Tibial nerve (tissue), 4 donors: ENCODE results near the gene NDUFA11. TPM values are rescaled to one million over a fixed set of nuclear protein-coding genes. Genes with fewer than 3 reads are reported as not detected.

ENCODE experiments used
- DNase-seq, 2 donors: peaks; one replicate each; pipeline ENCODE4 v3.0.0-alpha.2; 2019; ENCODE audit warnings: low spot score in 2 of 2
- H3K27ac ChIP-seq, 4 donors: fragments of 200-600 bp; sonication (generic) in 3 of 4; one replicate each; pipeline ENCODE4 v1.5.1; 2017 to 2019; ENCODE audit warnings: mild to moderate bottlenecking in 1 of 4
- H3K27me3 ChIP-seq, 2 donors: fragments of 200-600 bp; sonication (generic) in 1 of 2; one replicate each; pipeline versions ENCODE4 v1.5.1 to v1.6.0; 2017 to 2019
- H3K36me3 ChIP-seq, 3 donors: fragments of 200-600 bp; sonication (generic); one replicate each; pipeline ENCODE4 v1.5.1; 2018 to 2019
- H3K4me1 ChIP-seq, 4 donors: fragments of 200-600 bp; sonication (generic) in 3 of 4; one replicate each; pipeline ENCODE4 v1.5.1; 2017 to 2019
- H3K4me3 ChIP-seq, 4 donors: fragments of 200-600 bp; sonication (generic) in 3 of 4; one replicate each; pipeline ENCODE4 v1.5.1; 2017 to 2019; ENCODE audit warnings: mild to moderate bottlenecking in 1 of 4, moderate library complexity in 1 of 4
- H3K9me3 ChIP-seq, 4 donors: fragments of 200-600 bp; sonication (generic) in 3 of 4; one replicate each; pipeline ENCODE4 v1.5.1; 2017 to 2019
- EP300 ChIP-seq, 2 donors: sonication (generic); formaldehyde crosslinking; IDR thresholded peaks; one replicate each; pipeline ENCODE4 v1.6.1; 2017; ENCODE audit warnings: antibody characterized with exemption in 2 of 2, mild to moderate bottlenecking in 1 of 2
- POLR2A ChIP-seq, 2 donors: fragments of 450-650 bp; IDR thresholded peaks; one replicate each; pipeline ENCODE4 v1.6.1; 2017; ENCODE audit warnings: antibody characterized with exemption in 2 of 2, mild to moderate bottlenecking in 2 of 2, moderate library complexity in 2 of 2
- WGBS, 2 donors: methylation state at CpG; one replicate each; pipeline ENCODE4 v1.1.5; 2018; 5-methylcytosine and 5-hydroxymethylcytosine counted together
- total RNA-seq, 4 donors: library from RNA; depleted of rRNA; stranded (reverse); fragments of >200 nt; gene quantifications; one replicate each; pipeline ENCODE4 v1.1.0, GENCODE V29; 2016
- TF ChIP-seq, protein P1 (sequence below), 5 experiments: fragments of 200-600 bp in 3 of 5; fragments of 450-650 bp in 2 of 5; sonication (generic) in 3 of 5; IDR thresholded peaks; one replicate each; pipeline ENCODE4 v1.5.1; 2016 to 2019; ENCODE audit warnings: antibody characterized with exemption in 5 of 5, mild to moderate bottlenecking in 3 of 5, moderate library complexity in 2 of 5

Gene NDUFA11
- total RNA-seq, 4 donors from 2014 or later: 184 to 350 (median 216) TPM

DNA sequence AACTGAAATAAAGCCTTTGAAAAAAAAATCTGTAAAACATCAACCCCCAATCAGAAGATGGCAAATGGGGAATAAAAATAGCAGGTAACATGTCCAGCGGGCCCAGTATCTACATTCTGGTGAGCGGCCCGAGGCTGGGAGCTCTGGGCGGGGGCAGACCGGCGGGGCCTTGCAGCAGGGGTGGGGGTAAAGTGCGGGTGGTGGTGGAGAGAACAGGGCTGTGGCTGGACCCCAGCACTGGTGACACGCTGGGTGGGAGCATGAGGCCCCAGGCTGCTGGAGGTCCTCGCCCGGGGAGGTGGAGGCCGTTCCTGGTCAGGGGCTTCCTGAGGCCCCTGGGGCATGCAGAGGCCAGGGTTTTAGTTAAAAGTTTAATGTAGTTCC lies 12.2 kb upstream of the NDUFA11 start:
- Histone ChIP-seq H3K27me3 (no peaks in the 10 kb centered on the region), H3K4me3 (no peak overlapping the region), H3K27ac (peak overlapping the region in 2 of 4 donors; percentile 88 to 95), H3K9me3 (no peaks in the 10 kb centered on the region), H3K4me1 (peaks cover 0 to 43% (median 24%) of the 10 kb centered on the region in 4 donors), H3K36me3 (peaks cover 0 to 65% (median 17%) of the 10 kb centered on the region in 3 donors)
- WGBS, 2 donors: 81 to 85% methylated on average over 11 of the region's 11 CpGs
- DNase-seq: no peak
- TF ChIP-seq, protein P1, sequence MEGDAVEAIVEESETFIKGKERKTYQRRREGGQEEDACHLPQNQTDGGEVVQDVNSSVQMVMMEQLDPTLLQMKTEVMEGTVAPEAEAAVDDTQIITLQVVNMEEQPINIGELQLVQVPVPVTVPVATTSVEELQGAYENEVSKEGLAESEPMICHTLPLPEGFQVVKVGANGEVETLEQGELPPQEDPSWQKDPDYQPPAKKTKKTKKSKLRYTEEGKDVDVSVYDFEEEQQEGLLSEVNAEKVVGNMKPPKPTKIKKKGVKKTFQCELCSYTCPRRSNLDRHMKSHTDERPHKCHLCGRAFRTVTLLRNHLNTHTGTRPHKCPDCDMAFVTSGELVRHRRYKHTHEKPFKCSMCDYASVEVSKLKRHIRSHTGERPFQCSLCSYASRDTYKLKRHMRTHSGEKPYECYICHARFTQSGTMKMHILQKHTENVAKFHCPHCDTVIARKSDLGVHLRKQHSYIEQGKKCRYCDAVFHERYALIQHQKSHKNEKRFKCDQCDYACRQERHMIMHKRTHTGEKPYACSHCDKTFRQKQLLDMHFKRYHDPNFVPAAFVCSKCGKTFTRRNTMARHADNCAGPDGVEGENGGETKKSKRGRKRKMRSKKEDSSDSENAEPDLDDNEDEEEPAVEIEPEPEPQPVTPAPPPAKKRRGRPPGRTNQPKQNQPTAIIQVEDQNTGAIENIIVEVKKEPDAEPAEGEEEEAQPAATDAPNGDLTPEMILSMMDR (IDR thresholded peaks at IDR 0.05): no peak
- no peak for TF ChIP-seq EP300 (IDR thresholded peaks at IDR 0.05)
- no peak for TF ChIP-seq POLR2A (IDR thresholded peaks at IDR 0.05)

DNA sequence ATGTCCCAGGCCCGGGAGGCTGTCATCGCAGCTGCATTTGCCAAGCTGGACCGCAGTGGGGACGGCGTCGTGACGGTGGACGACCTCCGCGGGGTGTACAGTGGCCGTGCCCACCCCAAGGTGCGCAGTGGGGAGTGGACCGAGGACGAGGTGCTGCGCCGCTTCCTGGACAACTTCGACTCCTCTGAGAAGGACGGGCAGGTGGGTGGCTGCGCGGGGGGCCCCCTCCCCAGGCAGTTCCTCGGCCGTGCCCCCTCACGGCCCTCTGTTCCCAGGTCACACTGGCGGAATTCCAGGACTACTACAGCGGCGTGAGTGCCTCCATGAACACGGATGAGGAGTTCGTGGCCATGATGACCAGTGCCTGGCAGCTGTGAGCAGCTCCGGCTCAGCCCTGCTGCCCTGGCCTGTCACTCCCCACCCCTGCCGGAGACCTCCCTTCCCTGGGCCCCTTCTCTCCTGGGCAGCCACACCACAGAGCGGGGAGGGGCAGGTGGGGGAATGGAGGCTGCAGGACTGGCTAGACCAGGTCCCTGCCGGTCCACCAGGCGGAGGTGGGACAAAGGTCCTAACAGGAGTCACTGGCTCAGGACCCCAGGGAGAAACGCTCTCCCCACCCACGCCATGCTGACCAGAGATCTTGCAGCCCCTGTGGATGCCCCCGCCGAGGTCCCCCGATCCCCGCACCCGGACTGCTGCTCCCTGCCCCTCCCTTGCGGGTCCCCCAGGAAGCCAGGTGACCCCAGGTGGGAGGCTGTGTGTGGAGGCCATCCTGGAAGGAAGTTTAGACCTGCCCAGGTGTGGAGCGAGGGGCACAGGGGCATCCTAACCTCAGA lies 11.6 kb upstream of the NDUFA11 start:
- H3K4me1 ChIP-seq: peaks cover 0 to 49% (median 26%) of the 10 kb centered on the region in 4 donors
- H3K36me3 ChIP-seq: peaks cover 0 to 66% (median 17%) of the 10 kb centered on the region in 3 donors
- H3K27ac ChIP-seq: peak overlapping the region; percentile 46 to 95 (median 77)
- no peak for DNase-seq
- no peaks in the 10 kb centered on the region for H3K9me3 ChIP-seq
- WGBS, 2 donors: 85 to 91% methylated on average over 21 to 42 of the region's 42 CpGs
- TF ChIP-seq POLR2A (IDR thresholded peaks at IDR 0.05) (no peak), EP300 (IDR thresholded peaks at IDR 0.05) (no peak)
- TF ChIP-seq, protein P1 (IDR thresholded peaks at IDR 0.05): no peak
- H3K4me3 ChIP-seq: peak overlapping the region in 2 of 4 donors; percentile 5 to 30
- no peaks in the 10 kb centered on the region for H3K27me3 ChIP-seq

- Histone ChIP-seq H3K4me3 (peak overlapping the region in 2 of 4 donors; percentile 0 to 34), H3K4me1 (peaks cover 0 to 51% (median 28%) of the 10 kb centered on the region in 4 donors), H3K27me3 (no peaks in the 10 kb centered on the region), H3K27ac (peak overlapping the region; percentile 46 to 95 (median 77)), H3K36me3 (peaks cover 0 to 66% (median 17%) of the 10 kb centered on the region in 3 donors), H3K9me3 (no peaks in the 10 kb centered on the region)
- TF ChIP-seq EP300 (IDR thresholded peaks at IDR 0.05): no peak
- TF ChIP-seq POLR2A (IDR thresholded peaks at IDR 0.05): no peak
- TF ChIP-seq, protein P1 (IDR thresholded peaks at IDR 0.05): no peak
- 77 to 83% methylated on average over 14 to 22 of the region's 22 CpGs for WGBS, 2 donors
- no peak for DNase-seq
Measured at GRCh38 chr19:5914358-5914774, 10.8 kb upstream of the NDUFA11 start.

DNA sequence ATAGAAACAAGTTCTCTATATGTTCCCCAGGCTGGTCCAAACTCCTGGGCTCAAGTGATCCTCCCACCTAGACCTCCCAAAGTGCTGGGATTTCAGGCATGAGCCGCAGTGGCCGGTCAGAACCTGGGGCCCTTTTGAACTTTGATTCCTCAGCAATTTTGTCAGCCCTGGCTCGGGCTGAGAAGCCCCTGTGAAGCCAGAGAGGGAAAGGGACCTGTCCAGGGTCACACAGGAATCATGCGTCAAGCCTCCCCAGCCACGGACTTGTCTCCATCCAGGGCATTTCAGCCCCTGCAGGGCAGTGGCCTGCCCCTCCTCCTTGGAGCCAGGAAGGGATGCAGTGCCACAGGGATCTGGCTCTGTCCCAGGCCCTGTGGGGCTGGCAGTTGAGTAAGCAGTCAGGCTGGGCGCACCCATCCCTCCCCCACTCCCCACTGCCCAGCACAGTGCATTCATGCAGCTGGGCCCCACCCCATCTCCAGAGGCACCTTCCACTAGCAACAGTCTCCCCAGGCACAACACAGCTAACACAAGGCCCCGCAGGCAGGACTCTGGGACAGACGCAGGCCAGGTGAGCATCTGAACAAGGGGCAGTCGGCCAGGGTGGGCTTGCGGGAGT lies 10.3 kb upstream of the NDUFA11 start, which contains the start of gene CAPS:
CAPS (plus strand) TSS at position 516 of the 619 bp plus-strand sequence. CDS start 153 bp downstream, outside the sequence.
- peaks cover 0 to 56% (median 31%) of the 10 kb centered on the region in 4 donors for H3K4me1 ChIP-seq
- no peaks in the 10 kb centered on the region for H3K9me3 ChIP-seq
- H3K4me3 ChIP-seq: peak within 1 kb of the TSS in 2 of 4 donors; percentile 5 to 34
- TF ChIP-seq, protein P1 (IDR thresholded peaks at IDR 0.05): no peak
- TF ChIP-seq EP300 (IDR thresholded peaks at IDR 0.05): peak in 1 of 2 donors; percentile 64
- peak in 1 of 2 donors; percentile 12 for TF ChIP-seq POLR2A (IDR thresholded peaks at IDR 0.05)
- DNase-seq: peak in 1 of 2 donors; percentile 44
- H3K27ac ChIP-seq: peak within 1 kb of the TSS; percentile 46 to 95 (median 77)
- H3K36me3 ChIP-seq: peaks cover 0 to 64% (median 14%) of the 10 kb centered on the region in 3 donors
- 44 to 88% methylated on average over 5 of the region's 10 CpGs for WGBS, 2 donors
- no peaks in the 10 kb centered on the region for H3K27me3 ChIP-seq
